Loucy (cell line): ENCODE data around the gene ZBTB16.

Experiments used
- CTCF ChIP-seq: fragments of 200-600 bp; sonication (generic); conservative IDR thresholded peaks from 2 replicates; pipeline ENCODE4 v1.5.1; 2014; ENCODE audit warnings: mild to moderate bottlenecking, antibody characterized with exemption, low read length
- EZH2phosphoT487 ChIP-seq: fragments of 200-600 bp; IDR thresholded peaks from 2 replicates; pipeline ENCODE4 v1.6.1; 2018; ENCODE audit warnings: antibody characterized with exemption, mild to moderate bottlenecking, moderate library complexity, borderline replicate concordance

- TF ChIP-seq EZH2phosphoT487 (no peak), CTCF (no peak)
Observed at GRCh38 chr11:114166362-114166761, 106.9 kb downstream of the ZBTB16 start.
